ENCODE results near the gene LITAF. TPM values are rescaled to one million over a fixed set of nuclear protein-coding genes. Genes with fewer than 3 reads are reported as not detected.
A peak's percentile ranks its signal among the peaks of the same experiment; 100 is the strongest.

LITAF gene
- total RNA-seq, 8 experiments from 2014 or later = 11.0 to 73.6 (median 27.5) TPM

DNA sequence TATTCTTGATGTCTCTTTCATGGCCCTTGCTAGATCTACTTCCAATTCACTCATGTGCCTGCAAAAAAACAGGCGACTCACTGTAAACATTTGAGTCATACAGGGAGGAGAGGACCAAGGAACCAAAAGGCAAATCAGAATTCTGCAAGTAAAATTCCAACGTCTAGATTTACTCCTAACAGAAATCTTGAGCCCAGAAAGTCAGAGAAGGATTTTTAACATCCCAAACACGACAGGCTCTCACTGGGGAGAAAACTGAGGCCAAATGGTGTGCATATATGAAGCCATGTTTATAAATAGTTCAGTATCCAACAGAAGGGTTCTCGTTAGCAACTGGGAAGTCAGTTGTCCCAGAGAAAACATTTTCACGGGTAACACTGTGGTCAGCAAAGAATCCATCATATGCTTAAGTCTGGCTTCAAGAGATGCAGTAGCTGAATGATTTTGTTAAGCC, 40.1 kb downstream of the LITAF start:
- in situ Hi-C loops (cut with MboI; ENCODE audit: low pct_unique_long_range_greater_than_20kb in 2 of 9, low sequenced_read_pairs in 9 of 9, unreplicated experiment in 9 of 9) = loop anchor here in 2 of 9 experiments (25.0 kb wide), 2 partner anchors 266 to 584 kb away; no protein-coding TSS in a partner anchor
- 17 to 75% (median 61%) methylated on average over 1 to 5 of the region's 5 CpGs; no CpG with 5 or more reads in 1 of the 10 experiments for WGBS, 10 experiments
- H3K4me1 ChIP-seq (replicated peaks in 1 of 2) = peaks cover 20 to 23% of the 10 kb centered on the region in 2 donors
- peak overlapping the region; percentile 3 to 8 for H3K27ac ChIP-seq
- ATAC-seq (replicated peaks in 6 of 8) = peak in 7 of 8 experiments; percentile 29 to 90 (median 43)
- H3K4me3 ChIP-seq = no peak overlapping the region

DNA sequence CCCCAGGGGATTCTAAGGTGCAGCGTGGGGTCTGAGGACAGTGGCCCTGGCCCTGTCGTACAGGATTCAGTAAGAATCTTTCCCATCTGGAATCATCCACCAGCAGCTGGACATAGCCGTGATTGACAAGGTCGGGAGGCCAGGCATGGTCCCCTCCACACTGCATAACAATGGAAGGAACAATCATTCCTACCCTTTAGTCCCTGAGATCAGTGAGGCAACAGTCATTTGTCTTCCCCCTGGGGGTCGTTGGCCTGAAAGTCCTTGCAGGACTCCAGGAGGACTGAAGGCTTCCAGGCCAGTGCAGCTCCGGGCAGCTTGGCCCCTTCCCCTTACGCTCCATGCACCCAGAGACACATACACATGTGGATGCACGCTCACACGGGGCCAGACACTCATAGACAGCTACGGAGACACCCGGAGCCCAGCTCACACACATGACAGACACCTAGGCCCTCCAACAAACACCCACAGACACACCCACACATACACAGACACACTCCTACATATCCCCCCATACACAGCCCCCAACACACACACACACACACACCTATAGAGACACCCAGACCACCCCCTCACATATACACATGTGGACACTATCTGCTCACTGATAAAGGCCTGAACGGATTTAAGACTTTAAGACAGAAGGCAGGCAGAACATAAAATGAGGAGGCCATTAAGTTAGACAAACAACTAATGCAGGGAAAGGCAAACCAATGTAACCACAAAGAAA, 42.9 kb downstream of the LITAF start:
- peaks cover 20 to 23% of the 10 kb centered on the region in 2 donors for H3K4me1 ChIP-seq (replicated peaks in 1 of 2)
- peak in 2 of 8 experiments; percentile 24 to 37 for ATAC-seq (replicated peaks in 6 of 8)
- in situ Hi-C loops (cut with MboI; ENCODE audit: low pct_unique_long_range_greater_than_20kb in 2 of 9, low sequenced_read_pairs in 9 of 9, unreplicated experiment in 9 of 9) = loop anchor here in 2 of 9 experiments (25.0 kb wide), 2 partner anchors 268 to 582 kb away; no protein-coding TSS in a partner anchor
- no peak overlapping the region for H3K4me3 ChIP-seq
- no peak overlapping the region for H3K27ac ChIP-seq
- 0 to 100% (median 68%) methylated on average over 1 to 7 of the region's 12 CpGs; no CpG with 5 or more reads in 1 of the 10 experiments for WGBS, 10 experiments

GRCh38 chr16:11542069-11542744, 44.5 kb downstream of the LITAF start:
- H3K4me1 ChIP-seq (replicated peaks in 1 of 2) = peaks cover 14 to 21% of the 10 kb centered on the region in 2 donors
- WGBS, 10 experiments = 36 to 100% (median 76%) methylated on average over 2 to 7 of the region's 9 CpGs
- in situ Hi-C loops (cut with MboI; ENCODE audit: low pct_unique_long_range_greater_than_20kb in 2 of 9, low sequenced_read_pairs in 9 of 9, unreplicated experiment in 9 of 9) = loop anchor here in 2 of 9 experiments (25.0 kb wide), 2 partner anchors 270 to 580 kb away; no protein-coding TSS in a partner anchor

DNA sequence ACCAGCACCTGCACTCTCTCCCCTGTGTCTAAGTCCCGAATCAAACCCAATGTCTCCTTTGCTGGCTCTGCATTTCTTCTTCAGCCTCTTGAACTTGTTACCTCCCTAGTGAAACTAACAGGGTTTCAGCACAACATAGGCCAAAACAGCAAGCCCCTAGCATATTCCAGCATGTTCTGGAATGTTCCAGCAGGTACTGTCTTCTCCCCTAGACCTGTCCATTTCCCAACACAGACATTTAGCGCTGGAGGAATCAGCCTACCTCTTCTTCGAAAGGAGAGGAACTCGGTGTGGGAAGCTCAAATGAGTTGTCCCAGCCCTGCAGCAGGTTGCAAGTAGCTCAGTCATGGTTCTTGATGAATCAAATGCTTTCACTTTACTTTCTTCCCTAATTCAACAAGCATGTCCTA, 47.1 kb downstream of the LITAF start:
- ATAC-seq (replicated peaks in 6 of 8) = no peak
- no peak overlapping the region for H3K4me3 ChIP-seq
- peaks cover 4 to 11% of the 10 kb centered on the region in 2 donors for H3K4me1 ChIP-seq (replicated peaks in 1 of 2)
- no peak overlapping the region for H3K27ac ChIP-seq
- in situ Hi-C loops (cut with MboI; ENCODE audit: low pct_unique_long_range_greater_than_20kb in 2 of 9, low sequenced_read_pairs in 9 of 9, unreplicated experiment in 9 of 9) = loop anchor here in 2 of 9 experiments (25.0 kb wide), 2 partner anchors 273 to 577 kb away; no protein-coding TSS in a partner anchor
- 38 to 100% (median 67%) methylated on average over 1 to 4 of the region's 4 CpGs; no CpG with 5 or more reads in 1 of the 10 experiments for WGBS, 10 experiments

More at GRCh38 chr16:11542069-11542744, 44.5 kb downstream of the LITAF start:
- no peak overlapping the region for H3K4me3 ChIP-seq
- H3K27ac ChIP-seq = no peak overlapping the region
- ATAC-seq (replicated peaks in 6 of 8) = peak in 1 of 8 experiments; percentile 53

DNA sequence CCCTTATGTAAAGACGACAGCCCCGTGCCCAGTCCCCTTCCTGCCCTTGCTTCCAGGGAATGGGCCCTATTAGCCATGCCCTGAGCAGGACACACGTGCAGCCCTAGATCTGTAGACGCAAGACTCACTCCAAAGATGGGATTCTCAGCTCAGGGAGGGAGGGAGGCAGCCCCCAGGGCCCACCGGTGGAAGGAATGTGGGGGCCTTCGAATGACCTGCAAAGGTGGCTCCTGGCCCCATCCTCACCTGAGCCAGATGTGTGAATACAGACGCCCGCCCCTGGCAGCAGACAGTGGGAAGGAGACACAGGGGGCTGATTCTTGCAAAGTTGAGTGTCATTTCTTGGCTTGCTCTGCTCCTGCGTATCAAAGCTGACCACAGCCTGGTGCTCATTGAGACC, 47.8 kb downstream of the LITAF start:
- WGBS, 10 experiments = 27 to 88% (median 81%) methylated on average over 2 to 6 of the region's 9 CpGs; no CpG with 5 or more reads in 5 of the 10 experiments
- Histone ChIP-seq H3K4me1 (replicated peaks in 1 of 2) (peaks cover 4 to 6% of the 10 kb centered on the region in 2 donors), H3K27ac (no peak overlapping the region), H3K4me3 (no peak overlapping the region)
- in situ Hi-C loops (cut with MboI; ENCODE audit: low pct_unique_long_range_greater_than_20kb in 2 of 9, low sequenced_read_pairs in 9 of 9, unreplicated experiment in 9 of 9) = loop anchor here in 2 of 9 experiments (25.0 kb wide), 2 partner anchors 273 to 577 kb away; no protein-coding TSS in a partner anchor
- ATAC-seq (replicated peaks in 6 of 8) = no peak

DNA sequence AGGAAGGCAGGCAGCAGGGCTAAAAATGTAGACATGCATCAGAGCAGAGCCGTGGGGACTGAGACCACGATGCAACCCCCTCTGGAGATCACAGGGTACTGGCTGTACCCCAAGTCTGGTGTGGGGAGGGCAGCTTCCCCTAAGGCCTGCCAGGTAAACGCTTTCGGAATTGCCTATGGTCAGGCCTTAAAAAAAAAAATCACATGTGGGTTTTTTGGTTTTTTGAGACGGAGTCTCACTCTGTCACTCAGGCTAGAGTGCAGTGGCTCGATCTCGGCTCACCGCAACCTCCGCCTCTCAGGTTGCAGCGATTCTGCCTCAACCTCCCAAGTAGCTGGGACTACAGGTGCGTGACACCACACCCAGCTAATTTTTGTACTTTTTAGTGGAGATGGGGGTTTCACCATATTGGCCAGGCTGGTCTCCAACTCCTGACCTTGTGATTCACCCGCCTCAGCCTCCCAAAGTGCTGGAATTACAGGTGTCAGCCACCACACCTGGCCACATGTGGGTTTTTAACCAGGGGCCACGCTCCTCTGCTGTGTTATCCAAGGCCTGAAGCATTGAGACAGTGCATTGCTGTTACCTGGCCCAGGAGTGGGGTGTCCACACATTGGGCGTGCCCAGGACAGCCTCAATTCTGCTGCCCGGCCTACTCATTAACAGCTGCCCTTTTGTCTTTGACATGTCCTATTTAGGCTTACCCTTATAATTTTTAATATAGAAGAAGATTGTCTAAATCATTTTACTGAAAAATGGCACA, 50.4 kb downstream of the LITAF start:
- Histone ChIP-seq H3K4me3 (no peak overlapping the region), H3K27ac (no peak overlapping the region), H3K4me1 (replicated peaks in 1 of 2) (no peaks in the 10 kb centered on the region)
- in situ Hi-C loops (cut with MboI; ENCODE audit: low pct_unique_long_range_greater_than_20kb in 2 of 9, low sequenced_read_pairs in 9 of 9, unreplicated experiment in 9 of 9) = loop anchor here in 2 of 9 experiments (25.0 kb wide), 2 partner anchors 276 to 574 kb away; no protein-coding TSS in a partner anchor
- 84 to 100% (median 94%) methylated on average over 1 to 10 of the region's 15 CpGs; no CpG with 5 or more reads in 4 of the 10 experiments for WGBS, 10 experiments
- ATAC-seq (replicated peaks in 6 of 8) = no peak

DNA sequence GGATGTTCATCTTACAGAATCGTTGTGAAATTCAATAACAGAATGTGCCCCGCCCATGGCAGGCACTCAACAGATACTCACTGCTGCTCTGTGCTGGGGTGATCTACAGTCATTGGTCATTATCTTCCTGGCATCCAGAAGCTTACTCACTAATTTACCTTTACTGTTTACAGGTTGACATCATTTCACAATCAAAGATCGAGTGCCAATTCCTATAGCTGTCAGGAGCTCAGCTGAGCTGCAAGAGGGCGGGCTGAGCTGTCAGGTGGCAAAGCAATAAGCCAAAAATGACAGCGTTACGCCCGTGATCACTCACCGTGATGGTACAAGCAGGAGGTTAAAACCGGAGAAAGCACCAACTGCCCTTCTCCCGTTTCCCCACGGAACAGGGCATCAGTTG, 51.2 kb downstream of the LITAF start:
- peak in 1 of 8 experiments; percentile 15 for ATAC-seq (replicated peaks in 6 of 8)
- in situ Hi-C loops (cut with MboI; ENCODE audit: low pct_unique_long_range_greater_than_20kb in 2 of 9, low sequenced_read_pairs in 9 of 9, unreplicated experiment in 9 of 9) = loop anchor here in 2 of 9 experiments (25.0 kb wide), 2 partner anchors 277 to 573 kb away; no protein-coding TSS in a partner anchor
- H3K4me1 ChIP-seq (replicated peaks in 1 of 2) = no peaks in the 10 kb centered on the region
- no peak overlapping the region for H3K27ac ChIP-seq
- no peak overlapping the region for H3K4me3 ChIP-seq
- 13 to 100% (median 82%) methylated on average over 1 to 11 of the region's 11 CpGs; no CpG with 5 or more reads in 2 of the 10 experiments for WGBS, 10 experiments

DNA sequence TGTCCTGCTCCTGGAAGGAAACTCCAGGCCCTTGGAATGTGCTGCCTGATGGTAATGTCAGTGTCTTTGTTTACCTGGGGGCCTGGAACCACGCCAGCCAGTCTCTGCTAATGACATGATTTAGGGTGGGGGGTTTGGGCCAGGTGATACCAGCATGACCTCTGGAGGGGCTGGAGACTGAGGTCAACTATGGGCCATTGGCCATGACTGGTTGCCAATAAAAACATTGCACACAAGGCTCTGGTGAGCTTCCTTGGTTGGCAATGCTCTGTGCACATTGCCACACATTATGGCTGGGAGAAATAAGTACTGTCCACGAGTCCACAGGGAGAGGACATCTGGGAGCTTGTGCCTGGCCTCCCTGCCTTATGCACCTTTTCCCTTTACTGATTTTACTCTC, 52.5 kb downstream of the LITAF start:
- 0 to 100% (median 51%) methylated on average over 1 to 2 of the region's 2 CpGs; no CpG with 5 or more reads in 5 of the 10 experiments for WGBS, 10 experiments
- no peak for ATAC-seq (replicated peaks in 6 of 8)
- H3K4me3 ChIP-seq = no peak overlapping the region
- H3K27ac ChIP-seq = no peak overlapping the region
- no peaks in the 10 kb centered on the region for H3K4me1 ChIP-seq (replicated peaks in 1 of 2)
- in situ Hi-C loops (cut with MboI; ENCODE audit: low pct_unique_long_range_greater_than_20kb in 2 of 9, low sequenced_read_pairs in 9 of 9, unreplicated experiment in 9 of 9) = loop anchor here in 2 of 9 experiments (25.0 kb wide), 2 partner anchors 278 to 572 kb away; no protein-coding TSS in a partner anchor

DNA sequence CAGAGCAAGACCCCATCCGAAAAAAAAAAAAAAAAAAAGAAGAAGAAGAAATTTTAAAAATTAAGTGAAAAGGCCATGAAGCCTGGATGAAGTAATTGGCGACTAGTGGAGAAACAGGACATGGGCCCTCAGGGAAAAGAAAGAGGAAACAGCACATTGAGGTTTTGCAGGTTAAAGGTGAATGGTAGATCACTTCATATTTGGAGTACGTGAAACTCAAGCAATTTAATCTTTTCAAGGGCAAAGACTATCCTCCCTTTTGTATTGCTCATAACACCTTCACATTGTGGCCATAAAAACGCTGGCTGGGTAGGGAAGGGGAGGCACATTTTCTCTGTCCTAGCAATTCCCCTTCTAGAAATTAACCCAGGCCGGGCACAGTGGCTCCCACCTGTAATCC, 53.1 kb downstream of the LITAF start:
- Histone ChIP-seq H3K4me1 (replicated peaks in 1 of 2) (no peaks in the 10 kb centered on the region), H3K4me3 (no peak overlapping the region), H3K27ac (no peak overlapping the region)
- WGBS, 10 experiments = 39 to 91% (median 75%) methylated on average over 2 to 5 of the region's 5 CpGs
- in situ Hi-C loops (cut with MboI; ENCODE audit: low pct_unique_long_range_greater_than_20kb in 2 of 9, low sequenced_read_pairs in 9 of 9, unreplicated experiment in 9 of 9) = loop anchor here in 2 of 9 experiments (25.0 kb wide), 2 partner anchors 279 to 571 kb away; no protein-coding TSS in a partner anchor
- no peak for ATAC-seq (replicated peaks in 6 of 8)

GRCh38 chr16:11530171-11530940, 56.4 kb downstream of the LITAF start:
- ATAC-seq (replicated peaks in 6 of 8) = no peak
- no peak overlapping the region for H3K27ac ChIP-seq
- 0 to 100% (median 80%) methylated on average over 1 to 5 of the region's 8 CpGs; no CpG with 5 or more reads in 3 of the 10 experiments for WGBS, 10 experiments
- in situ Hi-C loops (cut with MboI; ENCODE audit: low pct_unique_long_range_greater_than_20kb in 2 of 9, low sequenced_read_pairs in 9 of 9, unreplicated experiment in 9 of 9) = loop anchor here in 2 of 9 experiments (25.0 kb wide), 2 partner anchors 282 to 568 kb away; no protein-coding TSS in a partner anchor
- H3K4me1 ChIP-seq (replicated peaks in 1 of 2) = peaks cover 0 to 6% of the 10 kb centered on the region in 2 donors
- no peak overlapping the region for H3K4me3 ChIP-seq

- Histone ChIP-seq H3K27ac (no peak overlapping the region), H3K4me1 (replicated peaks in 1 of 2) (peaks cover 0 to 6% of the 10 kb centered on the region in 2 donors), H3K4me3 (no peak overlapping the region)
- in situ Hi-C loops (cut with MboI; ENCODE audit: low pct_unique_long_range_greater_than_20kb in 2 of 9, low sequenced_read_pairs in 9 of 9, unreplicated experiment in 9 of 9) = loop anchor here in 2 of 9 experiments (25.0 kb wide), 2 partner anchors 283 to 567 kb away; no protein-coding TSS in a partner anchor
- 0 to 87% (median 69%) methylated on average over 1 to 4 of the region's 4 CpGs for WGBS, 10 experiments
- ATAC-seq (replicated peaks in 6 of 8) = no peak
Observed at GRCh38 chr16:11529285-11529684, 57.4 kb downstream of the LITAF start.
